Gastrocnemius medialis (tissue), 4 donors: ENCODE measurements around the gene RRP8. TPM values are rescaled to one million over a fixed set of nuclear protein-coding genes. Genes with fewer than 3 reads are reported as not detected.
A peak's percentile ranks its signal among the peaks of the same experiment; 100 is the strongest.

Experiments used
- ATAC-seq, 2 donors: fragments of 150-250 bp; one replicate each; pipeline ENCODE4 v1.9.1; 2016
- DNase-seq, 2 donors: peaks; one replicate each; pipeline ENCODE4 v3.0.0-alpha.2; 2019
- H3K27ac ChIP-seq, 4 donors: fragments of 200-600 bp; sonication (generic); 1 replicate in 1 of 4; 2 replicates in 3 of 4; pipeline ENCODE4 v1.5.1; 2016 to 2018; ENCODE audit warnings: mild to moderate bottlenecking in 2 of 4, moderate library complexity in 1 of 4
- H3K27me3 ChIP-seq, 3 donors: fragments of 200-600 bp; sonication (generic) in 2 of 3; 1 replicate in 1 of 3; 2 replicates in 2 of 3; pipeline versions ENCODE4 v1.5.1 to v1.6.0; 2016 to 2019; ENCODE audit warnings: mild to moderate bottlenecking in 1 of 3, moderate library complexity in 1 of 3
- H3K36me3 ChIP-seq, 2 donors: fragments of 200-600 bp; sonication (generic) in 1 of 2; one replicate each; pipeline ENCODE4 v1.5.1; 2017 to 2018
- H3K4me1 ChIP-seq, 2 donors: fragments of 200-600 bp; sonication (generic) in 1 of 2; one replicate each; pipeline ENCODE4 v1.5.1; 2016 to 2017; ENCODE audit warnings: mild to moderate bottlenecking in 2 of 2
- H3K4me3 ChIP-seq, 4 donors: fragments of 200-600 bp; sonication (generic) in 3 of 4; 1 replicate in 1 of 4; 2 replicates in 3 of 4; pipeline ENCODE4 v1.5.1; 2016 to 2019; ENCODE audit warnings: mild to moderate bottlenecking in 2 of 4
- H3K9me3 ChIP-seq, 3 donors: fragments of 200-600 bp; sonication (generic) in 2 of 3; 1 replicate in 1 of 3; 2 replicates in 2 of 3; pipeline ENCODE4 v1.5.1; 2016 to 2019
- POLR2A ChIP-seq, 2 donors: fragments of 450-650 bp; IDR thresholded peaks; one replicate each; pipeline ENCODE4 v1.6.1; 2017; ENCODE audit warnings: antibody characterized with exemption in 2 of 2, mild to moderate bottlenecking in 2 of 2, moderate library complexity in 2 of 2
- in situ Hi-C, 4 donors: fragments of 200-750 bp; cut with MboI; loops; one replicate each; pipeline versions ENCODE4 v1.15.0 to v1.8.0; 2017; ENCODE audit warnings: low sequenced_read_pairs in 4 of 4
- intact Hi-C: fragments of 100-400 bp; cut with DNase I; formaldehyde crosslinking; loops from one replicate; pipeline ENCODE4 v1.15.1; 2023; ENCODE audit warnings: low total_unique reads
- total RNA-seq, 4 donors: library from RNA; depleted of rRNA; stranded (reverse); fragments of >200 nt; gene quantifications; one replicate each; pipeline versions ENCODE4 v1.1.0 to v1.2.3, GENCODE V29; 2016
- TF ChIP-seq, protein P1 (sequence below), 5 experiments: fragments of 450-650 bp in 3 of 5; fragments of 200-600 bp in 2 of 5; sonication (generic) in 2 of 5; IDR thresholded peaks in 4 of 5; conservative IDR thresholded peaks in 1 of 5; 1 replicate in 4 of 5; 2 replicates in 1 of 5; pipeline ENCODE4 v1.5.1; 2016 to 2019; ENCODE audit warnings: antibody characterized with exemption in 5 of 5, mild to moderate bottlenecking in 3 of 5, moderate library complexity in 3 of 5

The RRP8 gene
- total RNA-seq, 4 donors from 2014 or later: 10.9 to 25.7 (median 14.9) TPM

DNA sequence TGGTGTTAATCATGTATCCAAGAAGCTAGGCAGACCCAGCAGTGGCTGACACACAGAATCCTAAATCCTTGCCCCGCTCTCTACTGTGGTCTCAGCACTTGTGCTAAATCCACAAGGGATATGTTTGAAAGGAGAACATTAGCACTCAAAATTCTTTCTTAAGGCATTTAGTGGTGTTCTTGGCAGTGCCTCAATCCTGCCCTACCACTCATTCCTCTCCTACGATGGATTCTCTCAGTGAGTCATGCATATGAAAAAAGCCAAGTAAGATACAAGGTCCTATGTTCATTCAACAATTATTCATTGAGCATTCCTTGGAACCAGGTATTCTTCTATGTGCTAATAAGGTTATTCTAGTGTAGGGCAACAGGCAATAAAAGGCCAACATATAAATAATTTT is 31.2 kb downstream of the RRP8 start:
- no peak overlapping the region for H3K4me3 ChIP-seq

DNA sequence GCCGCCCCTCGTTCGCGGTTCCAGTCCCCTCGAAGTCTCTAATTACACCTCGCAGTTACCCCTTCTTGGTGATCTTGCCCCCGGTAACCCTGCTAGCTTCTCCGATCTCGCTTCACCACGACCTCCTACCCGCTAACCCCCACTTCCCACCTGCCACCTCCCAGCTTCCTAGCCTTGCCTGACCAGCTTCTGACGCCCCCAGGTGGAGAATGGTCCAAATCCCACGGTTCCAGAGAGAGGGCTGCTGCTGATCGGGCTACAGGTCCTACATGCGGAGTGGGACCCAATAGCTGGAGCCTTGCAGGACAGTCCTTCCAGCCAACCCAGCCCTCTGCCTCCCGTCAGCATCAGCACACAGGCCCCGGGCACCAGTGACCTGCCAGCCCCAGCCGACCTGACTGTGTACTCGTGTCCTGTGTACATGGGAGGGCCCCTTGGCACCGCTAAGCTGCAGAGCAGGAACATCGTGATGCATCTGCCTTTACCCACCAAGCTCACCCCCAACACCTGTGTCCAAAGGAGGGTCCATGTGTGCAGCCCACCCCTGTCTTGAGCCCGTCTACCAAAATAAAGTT is 31.9 kb downstream of the RRP8 start:
- ATAC-seq (no peak), DNase-seq (no peak)
- Histone ChIP-seq H3K9me3 (no peaks in the 10 kb centered on the region), H3K27me3 (no peaks in the 10 kb centered on the region), H3K36me3 (peaks cover 0 to 3% of the 10 kb centered on the region in 2 donors), H3K4me3 (peak overlapping the region in 2 of 4 donors; percentile 8 to 35), H3K4me1 (peaks cover 25 to 26% of the 10 kb centered on the region in 2 donors), H3K27ac (peak overlapping the region in 3 of 4 donors; percentile 74 to 86 (median 80))
- TF ChIP-seq POLR2A (IDR thresholded peaks at IDR 0.05): no peak
- TF ChIP-seq, protein P1, sequence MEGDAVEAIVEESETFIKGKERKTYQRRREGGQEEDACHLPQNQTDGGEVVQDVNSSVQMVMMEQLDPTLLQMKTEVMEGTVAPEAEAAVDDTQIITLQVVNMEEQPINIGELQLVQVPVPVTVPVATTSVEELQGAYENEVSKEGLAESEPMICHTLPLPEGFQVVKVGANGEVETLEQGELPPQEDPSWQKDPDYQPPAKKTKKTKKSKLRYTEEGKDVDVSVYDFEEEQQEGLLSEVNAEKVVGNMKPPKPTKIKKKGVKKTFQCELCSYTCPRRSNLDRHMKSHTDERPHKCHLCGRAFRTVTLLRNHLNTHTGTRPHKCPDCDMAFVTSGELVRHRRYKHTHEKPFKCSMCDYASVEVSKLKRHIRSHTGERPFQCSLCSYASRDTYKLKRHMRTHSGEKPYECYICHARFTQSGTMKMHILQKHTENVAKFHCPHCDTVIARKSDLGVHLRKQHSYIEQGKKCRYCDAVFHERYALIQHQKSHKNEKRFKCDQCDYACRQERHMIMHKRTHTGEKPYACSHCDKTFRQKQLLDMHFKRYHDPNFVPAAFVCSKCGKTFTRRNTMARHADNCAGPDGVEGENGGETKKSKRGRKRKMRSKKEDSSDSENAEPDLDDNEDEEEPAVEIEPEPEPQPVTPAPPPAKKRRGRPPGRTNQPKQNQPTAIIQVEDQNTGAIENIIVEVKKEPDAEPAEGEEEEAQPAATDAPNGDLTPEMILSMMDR (IDR thresholded peaks at IDR 0.05 in 4 of 5, conservative IDR thresholded peaks at IDR 0.05 in 1 of 5): no peak
- in situ Hi-C loops (no loop called here), intact Hi-C loops (loop anchor here (1.0 kb wide), 1 partner anchor 31 kb away; no protein-coding TSS in a partner anchor)

More for the DNA sequence above, 31.2 kb downstream of the RRP8 start:
- peaks cover 0 to 3% of the 10 kb centered on the region in 2 donors for H3K36me3 ChIP-seq
- no peaks in the 10 kb centered on the region for H3K9me3 ChIP-seq
- TF ChIP-seq POLR2A (IDR thresholded peaks at IDR 0.05): no peak
- TF ChIP-seq, protein P1 (IDR thresholded peaks at IDR 0.05 in 4 of 5, conservative IDR thresholded peaks at IDR 0.05 in 1 of 5): no peak
- intact Hi-C loops (no loop called here), in situ Hi-C loops (no loop called here)
- no peak for DNase-seq
- no peak for ATAC-seq
- no peaks in the 10 kb centered on the region for H3K27me3 ChIP-seq
- H3K4me1 ChIP-seq: peaks cover 24 to 27% of the 10 kb centered on the region in 2 donors
- H3K27ac ChIP-seq: peak overlapping the region in 2 of 4 donors; percentile 80 to 86

DNA sequence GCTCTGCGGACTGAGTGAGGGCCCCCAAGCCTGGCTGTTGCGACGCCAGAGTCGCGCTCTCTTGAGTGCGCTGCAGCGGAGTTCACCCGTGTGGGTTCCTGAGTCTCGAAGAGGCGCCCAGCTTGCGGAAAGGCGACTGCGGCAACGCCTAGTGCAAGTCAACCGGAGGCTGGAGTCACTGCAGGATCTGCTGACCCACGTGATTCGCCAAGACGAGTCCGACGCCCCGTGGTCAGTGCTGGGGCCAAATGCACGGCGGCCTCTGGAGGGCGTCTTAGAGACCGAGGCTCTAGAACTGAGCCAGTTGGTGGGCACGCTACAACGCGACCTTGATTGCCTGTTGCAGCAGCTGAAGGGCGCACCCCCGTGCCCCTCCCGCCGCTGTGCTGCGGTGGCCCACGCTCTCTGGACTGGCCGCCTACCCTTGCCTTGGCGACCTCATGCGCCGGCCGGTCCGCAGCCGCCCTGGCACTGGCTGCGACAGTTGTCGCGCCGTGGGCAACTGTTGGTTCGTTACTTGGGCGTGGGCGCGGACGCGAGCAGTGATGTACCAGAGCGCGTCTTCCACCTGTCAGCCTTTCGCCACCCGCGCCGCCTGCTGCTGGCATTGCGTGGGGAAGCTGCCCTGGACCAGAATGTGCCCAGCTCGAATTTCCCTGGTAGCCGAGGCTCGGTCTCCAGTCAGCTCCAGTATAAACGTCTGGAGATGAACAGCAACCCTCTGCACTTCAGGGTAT is 32.6 kb downstream of the RRP8 start:
- TF ChIP-seq, protein P1 (IDR thresholded peaks at IDR 0.05 in 4 of 5, conservative IDR thresholded peaks at IDR 0.05 in 1 of 5): peak in 2 of 5 experiments; percentile 36 to 37
- TF ChIP-seq POLR2A (IDR thresholded peaks at IDR 0.05): peak; percentile 53 to 71
- Histone ChIP-seq H3K4me3 (peak overlapping the region in 2 of 4 donors; percentile 8 to 35), H3K9me3 (no peaks in the 10 kb centered on the region), H3K27me3 (no peaks in the 10 kb centered on the region), H3K36me3 (peaks cover 0 to 3% of the 10 kb centered on the region in 2 donors), H3K4me1 (peaks cover 25 to 28% of the 10 kb centered on the region in 2 donors), H3K27ac (peak overlapping the region in 3 of 4 donors; percentile 74 to 86 (median 80))
- peak in 1 of 2 donors; percentile 69 for ATAC-seq
- intact Hi-C loops: loop anchor here (1.0 kb wide), 1 partner anchor 31 kb away; no protein-coding TSS in a partner anchor
- in situ Hi-C loops: no loop called here
- DNase-seq: peak in 1 of 2 donors; percentile 89

DNA sequence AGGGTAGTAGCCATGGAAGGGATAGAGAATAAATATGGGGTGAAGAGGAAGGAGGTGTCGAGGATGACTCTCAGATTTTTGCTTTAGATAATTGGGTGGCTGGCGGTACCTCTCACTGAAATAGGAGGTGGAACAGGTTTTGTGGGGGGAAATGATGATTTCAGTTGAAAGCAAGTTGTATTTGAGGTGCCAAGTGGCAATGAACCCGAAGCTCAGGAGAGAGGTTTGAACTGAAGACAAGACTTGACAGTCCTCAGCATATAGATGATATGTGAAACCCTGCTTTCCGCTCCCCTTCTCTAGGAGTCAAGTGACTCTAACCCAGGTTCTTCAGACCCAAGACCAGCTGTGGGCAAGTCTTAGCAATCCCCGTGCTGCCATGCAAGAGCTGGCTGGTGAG is 33.7 kb downstream of the RRP8 start:
- ATAC-seq: no peak
- Histone ChIP-seq H3K9me3 (no peaks in the 10 kb centered on the region), H3K36me3 (peaks cover 0 to 4% of the 10 kb centered on the region in 2 donors), H3K4me1 (peaks cover 25 to 28% of the 10 kb centered on the region in 2 donors), H3K27ac (peak overlapping the region in 2 of 4 donors; percentile 80 to 86), H3K4me3 (no peak overlapping the region), H3K27me3 (no peaks in the 10 kb centered on the region)
- DNase-seq: no peak
- in situ Hi-C loops: no loop called here
- intact Hi-C loops: no loop called here
- TF ChIP-seq, protein P1 (IDR thresholded peaks at IDR 0.05 in 4 of 5, conservative IDR thresholded peaks at IDR 0.05 in 1 of 5): no peak
- no peak for TF ChIP-seq POLR2A (IDR thresholded peaks at IDR 0.05)
